Fibroblast of skin of abdomen (primary cell): ENCODE data around the gene CDPF1.
"Not testable (repeated sequence)": the region's sequence is repeated elsewhere in the genome, so short reads cannot be mapped to it uniquely, and the experiment has no call there.

Source experiments
- DNase-seq: peaks from one replicate; pipeline ENCODE4 v3.0.0-alpha.2; 2013

Gene CDPF1

DNA sequence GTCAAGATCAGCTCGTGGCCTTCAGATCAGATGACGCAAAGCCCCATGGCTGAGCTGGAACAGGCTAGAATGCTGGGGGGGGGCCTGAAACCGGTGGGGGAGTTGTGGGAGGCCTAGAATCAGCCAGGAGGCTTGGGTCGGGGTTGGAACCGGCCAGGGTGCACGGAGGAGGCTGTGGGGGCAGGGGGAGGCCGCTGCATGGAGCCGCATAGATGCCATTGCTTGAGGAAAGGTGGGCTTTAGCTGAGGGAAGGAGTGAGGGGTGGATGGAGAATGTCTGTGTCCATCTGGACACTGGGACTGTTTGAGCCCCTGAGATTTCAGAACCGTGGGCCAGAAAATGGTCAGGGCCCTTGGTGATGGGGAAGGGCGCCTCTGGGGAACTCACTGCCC, 25.2 kb downstream of the CDPF1 start:
- DNase-seq = no peak

DNA sequence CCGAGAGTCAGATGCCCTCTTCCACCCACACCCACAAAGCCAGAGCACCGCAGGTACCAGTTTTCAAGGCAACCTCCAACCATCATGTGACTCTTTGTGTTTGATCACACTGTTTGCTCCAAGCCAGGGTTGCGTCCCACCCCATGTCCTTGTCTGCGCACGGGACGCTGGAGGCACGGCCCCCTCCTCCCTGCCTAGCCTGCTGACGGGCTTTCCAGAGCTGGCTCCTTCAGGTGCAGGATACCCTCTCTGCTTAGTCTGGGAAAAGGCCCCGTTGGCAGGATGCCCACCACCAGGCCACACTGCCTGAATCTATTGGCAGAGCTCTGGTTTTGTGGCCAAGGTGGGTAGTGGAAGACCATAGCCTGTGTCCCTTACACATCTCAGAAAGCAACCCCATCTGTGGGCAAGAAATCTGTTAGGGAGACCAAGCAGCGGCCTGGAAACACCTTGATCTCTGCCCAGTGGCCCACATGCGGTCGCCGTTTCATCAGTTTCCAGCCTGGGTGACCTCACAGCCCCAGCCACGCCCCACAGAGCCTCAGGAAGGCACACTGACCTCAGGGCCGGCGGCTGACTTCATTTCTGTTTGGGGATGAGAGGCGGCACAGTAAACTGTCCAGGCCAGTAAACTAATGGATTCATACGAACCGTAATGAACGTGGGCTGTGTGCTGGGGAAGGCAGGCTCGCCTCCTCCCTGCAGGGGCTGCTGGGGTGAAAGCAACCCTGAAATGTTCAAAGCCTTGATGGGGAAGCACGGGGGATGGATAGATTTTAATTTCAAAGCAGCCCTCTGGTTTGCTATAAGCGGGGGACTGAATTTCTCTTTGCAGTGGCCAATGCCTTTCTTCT, 25.8 kb downstream of the CDPF1 start:
- no peak for DNase-seq

DNA sequence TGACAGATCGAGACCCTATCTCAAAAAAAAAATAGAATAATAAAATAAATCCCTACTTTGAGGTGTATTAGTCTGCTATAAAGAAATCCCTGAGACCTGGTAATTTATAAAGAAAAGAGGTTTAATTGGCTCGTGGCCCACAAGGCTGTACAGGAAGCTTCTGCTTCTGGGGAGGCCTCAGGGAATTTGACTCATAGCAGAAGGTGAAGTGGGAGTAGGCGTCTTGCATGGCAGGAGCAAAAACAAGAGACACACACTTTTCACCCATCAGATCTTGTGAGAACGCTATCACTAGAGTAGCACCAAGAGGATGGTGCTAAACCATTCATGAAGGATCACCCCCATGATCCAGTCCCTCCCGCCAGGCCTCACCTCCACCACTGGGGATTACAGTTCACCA, 29.2 kb downstream of the CDPF1 start:
- DNase-seq = no peak

DNA sequence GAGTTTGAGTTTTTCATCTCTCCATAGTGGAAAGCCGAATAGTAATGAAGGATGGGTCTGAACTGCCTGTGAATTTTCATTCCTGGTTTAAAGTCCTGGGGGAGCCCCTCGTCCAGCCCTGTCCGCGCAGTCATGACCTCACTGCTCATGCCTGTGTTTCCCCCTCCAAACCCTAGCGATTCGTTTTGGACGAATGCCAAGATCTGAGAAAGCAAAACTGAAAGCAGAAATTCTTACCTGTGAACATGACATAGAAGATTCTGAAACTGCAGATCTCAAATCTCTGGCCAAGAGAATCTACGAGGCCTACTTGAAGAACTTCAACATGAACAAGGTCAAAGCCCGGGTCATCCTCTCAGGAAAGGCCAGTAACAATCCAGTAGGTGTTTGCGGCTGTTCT, 30.5 kb downstream of the CDPF1 start:
- no peak for DNase-seq

DNA sequence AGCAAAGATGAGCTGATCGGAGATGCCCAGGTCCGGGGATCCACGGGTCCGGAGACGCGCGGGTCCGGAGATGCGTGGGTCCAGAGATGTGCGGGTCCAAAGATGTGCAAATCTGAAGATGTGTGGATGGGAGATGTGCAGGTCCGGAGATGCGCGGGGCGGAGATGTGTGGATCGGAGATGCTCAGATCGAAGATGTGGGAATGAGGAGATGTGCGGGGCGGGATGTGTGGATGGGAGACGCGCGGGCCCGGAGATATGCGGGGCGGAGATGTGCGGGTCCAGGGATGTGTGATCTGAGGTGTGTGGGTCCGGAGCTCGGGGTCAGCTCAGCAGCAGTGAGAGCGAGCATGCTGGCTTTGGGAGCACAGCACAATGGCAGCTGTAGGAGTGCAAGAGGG, 35.5 kb downstream of the CDPF1 start:
- DNase-seq = no peak

DNA sequence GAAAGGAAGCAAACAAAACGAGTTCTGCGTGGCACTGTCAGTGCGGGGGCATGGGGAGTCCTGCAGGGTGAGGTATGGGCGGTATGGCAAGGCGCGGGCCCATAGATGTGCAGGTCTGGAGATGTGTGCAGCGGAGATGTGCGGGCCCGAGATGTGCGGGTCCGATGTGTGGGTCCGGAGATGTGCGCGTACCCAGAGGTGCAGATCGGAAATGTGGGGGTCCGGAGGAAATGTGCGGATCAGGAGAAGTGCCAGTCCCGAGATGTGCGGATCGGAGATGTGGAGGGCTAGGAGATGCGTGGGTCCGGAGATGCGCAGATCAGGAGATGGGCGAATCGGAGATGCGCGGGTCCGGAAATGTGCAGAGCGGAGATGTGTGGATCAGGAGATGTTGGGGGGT, 35.9 kb downstream of the CDPF1 start:
- no peak for DNase-seq

DNA sequence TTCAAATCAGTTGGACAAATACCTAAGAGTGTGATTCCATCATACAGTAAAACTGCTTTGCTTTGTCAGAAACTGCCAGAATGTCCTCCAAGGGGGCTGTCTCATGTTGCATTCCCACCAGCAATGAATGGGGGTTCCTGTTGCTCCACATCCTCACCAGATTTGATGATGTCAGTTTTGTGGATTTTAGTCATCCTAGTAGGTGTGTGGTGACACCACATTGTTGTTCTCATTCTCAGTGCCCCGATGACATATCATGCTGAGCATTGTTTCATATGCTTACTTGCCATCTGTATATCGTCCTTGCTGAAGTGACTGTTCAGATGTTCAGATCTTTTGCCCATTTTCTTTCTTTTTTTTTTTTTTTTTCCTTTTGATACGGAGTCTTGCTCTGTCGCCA, 37.0 kb downstream of the CDPF1 start:
- DNase-seq = no peak

DNA sequence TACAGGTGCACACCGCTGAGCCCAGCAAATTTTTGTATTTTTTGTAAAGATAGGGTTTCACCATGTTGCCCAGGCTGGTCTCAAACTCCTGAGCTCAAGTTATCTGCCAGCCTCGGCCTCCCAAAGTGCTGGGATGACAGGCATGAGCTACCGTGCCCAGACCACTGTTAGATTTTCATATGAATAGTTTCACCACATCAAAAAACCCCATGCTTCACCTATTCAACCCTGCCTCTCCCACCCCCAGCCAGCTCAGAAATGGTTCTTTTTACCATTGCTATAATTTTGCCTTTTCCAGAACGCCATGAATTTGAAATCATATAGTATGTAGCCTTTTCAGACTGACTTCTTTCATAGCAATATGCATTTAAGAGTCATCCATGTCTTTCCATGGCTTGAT, 37.9 kb downstream of the CDPF1 start:
- DNase-seq = no peak

DNA sequence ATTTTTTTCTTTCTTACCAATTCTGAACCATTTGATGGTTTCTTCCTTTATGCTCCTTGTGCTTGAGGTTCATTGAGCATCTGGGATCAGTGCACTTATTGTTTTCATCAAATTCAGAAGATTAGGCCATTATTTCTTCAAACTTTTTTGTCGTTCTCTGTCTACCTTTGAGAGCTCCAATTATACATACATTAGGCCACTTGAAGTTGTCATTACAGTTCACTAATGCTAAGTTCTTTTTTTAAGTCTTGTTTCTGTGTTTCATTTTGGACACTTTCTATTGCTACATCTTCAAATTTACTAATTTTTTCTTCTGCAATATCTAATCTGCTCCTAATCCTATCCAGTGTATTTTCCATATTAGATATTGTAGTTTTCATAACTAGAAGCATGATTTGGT, 40.8 kb downstream of the CDPF1 start:
- no peak for DNase-seq

DNA sequence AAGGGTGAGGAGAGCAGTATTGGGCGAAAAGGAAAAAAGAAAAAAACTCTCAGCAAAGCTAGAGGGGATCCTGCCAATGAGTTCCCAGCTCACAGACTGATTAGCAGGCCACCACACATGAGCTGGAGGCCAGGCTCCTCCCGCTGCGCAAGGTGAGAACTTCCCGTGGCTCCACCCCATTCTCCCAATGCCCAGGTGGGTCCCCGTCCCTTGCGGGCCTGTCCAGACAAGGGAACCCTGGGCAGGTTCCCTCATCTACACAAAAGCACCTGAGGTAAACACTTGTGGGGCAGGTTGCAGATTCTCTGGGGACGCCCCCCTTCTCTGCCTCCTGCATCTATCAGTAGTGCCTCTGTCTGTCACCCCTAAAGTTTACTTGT, 46.5 kb downstream of the CDPF1 start:
- DNase-seq = no peak

DNA sequence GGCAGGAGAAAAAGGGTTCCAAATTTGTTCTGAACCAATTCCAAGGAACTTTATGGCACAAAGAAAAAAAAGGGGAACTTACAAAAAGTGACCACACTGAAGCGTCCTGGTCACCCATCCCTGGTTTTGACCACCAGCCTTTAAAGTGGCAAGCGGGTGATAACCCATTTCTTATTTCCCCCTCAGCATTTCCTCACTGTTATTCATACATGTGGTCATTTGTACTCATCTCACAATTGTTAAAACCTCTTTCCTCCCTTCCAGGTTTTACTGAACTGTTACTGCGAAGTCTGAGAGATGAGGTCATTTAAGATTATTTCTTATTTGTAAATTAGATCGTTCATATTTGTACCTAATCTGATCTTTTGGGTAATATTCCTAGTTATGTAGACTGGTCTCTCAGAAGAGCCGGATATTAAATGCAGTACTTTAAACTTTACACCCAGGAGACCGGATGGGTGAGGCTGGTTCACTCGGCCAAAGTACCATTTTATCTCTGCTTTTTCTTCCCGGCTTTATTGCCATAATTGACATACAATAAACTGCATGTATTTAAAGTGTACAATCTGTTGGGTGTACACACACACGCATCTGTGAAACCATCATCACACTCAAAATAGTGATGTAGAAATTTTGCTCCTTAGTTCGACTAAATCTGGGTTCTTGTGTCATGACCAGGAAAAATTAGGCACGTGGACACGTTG, 47.0 kb downstream of the CDPF1 start:
- DNase-seq = no peak

DNA sequence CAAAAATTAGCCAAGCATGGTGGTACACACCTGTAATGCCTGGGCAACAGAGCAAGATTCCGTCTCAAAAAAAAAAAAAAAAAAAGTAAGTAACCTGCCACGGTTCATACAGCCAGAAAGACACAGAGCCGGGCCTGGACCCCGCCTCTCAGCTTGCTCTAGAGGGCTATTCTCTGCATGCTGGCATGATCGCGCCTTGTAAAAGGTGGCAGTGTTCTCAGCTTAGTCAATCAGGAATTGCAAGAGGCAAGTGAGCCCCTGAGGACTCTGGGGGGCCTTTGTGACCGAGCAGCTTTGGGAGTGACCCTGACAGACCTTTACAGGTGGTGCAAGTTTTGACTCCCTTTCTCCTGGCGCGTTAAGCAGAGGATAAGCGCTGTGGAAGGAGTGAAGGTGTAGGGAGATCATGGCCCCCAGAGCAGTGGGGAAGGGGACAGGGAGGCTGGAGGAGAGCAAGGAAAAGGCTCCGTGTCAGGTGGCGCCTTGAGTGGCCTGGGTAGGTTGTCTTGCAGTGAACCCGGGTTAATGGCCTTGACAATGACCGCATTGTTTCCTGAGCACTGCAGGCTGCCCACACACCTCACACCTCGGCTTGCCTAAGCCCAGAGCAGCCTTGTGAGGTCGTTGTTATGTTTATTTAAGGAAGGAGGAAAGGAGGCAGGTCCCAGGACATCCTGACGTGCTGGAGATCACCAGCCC, 48.9 kb downstream of the CDPF1 start:
- no peak for DNase-seq

DNA sequence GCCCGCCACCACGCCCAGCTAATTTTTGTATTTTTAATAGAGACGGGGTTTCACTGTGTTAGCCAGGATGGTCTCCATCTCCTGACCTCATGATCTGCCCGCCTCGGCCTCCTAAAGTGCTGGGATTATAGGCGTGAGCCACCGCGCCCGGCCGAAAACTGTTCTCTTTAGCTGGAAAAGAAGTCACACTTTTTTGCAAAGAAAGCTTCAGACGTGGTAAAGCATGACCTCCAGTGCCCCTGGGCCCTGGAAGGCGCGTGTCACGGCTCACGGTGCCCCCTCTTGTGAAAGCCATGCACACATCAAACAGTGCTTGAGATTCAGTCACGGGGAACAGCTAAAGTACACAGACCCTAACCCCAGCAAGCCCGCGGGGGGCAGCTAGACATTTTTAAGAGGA, 51.3 kb downstream of the CDPF1 start:
- DNase-seq = not testable (repeated sequence)

DNA sequence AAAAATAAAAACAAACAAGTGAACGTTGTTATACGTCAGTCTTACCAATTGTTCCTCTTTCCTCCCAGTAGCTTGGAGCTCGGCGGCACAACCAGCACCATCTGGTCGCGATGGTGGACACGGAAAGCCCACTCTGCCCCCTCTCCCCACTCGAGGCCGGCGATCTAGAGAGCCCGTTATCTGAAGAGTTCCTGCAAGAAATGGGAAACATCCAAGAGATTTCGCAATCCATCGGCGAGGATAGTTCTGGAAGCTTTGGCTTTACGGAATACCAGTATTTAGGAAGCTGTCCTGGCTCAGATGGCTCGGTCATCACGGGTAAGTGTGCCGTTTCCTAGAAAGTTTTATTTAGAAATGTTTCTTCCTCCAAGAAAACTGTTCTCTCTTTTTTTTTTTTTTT, 51.8 kb downstream of the CDPF1 start:
- no peak for DNase-seq

DNA sequence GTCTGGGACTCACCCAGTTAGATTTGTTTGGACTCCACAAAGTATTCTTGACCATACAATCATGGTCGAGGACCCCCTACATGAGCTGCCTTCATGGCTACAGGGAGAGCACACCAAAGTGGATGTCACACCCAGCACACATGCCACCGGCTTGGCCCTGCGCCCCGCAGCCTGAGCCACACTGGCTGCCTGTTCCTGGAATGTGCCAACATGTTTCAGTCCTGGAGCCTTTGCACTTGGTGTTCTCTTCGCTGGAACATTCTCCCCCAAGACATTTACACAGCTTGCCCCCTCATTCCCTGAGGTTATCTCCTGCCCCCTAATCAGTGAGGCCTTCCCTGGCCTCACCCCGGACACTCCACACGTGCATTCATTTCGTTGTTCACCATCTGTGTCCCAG, 53.8 kb downstream of the CDPF1 start:
- DNase-seq = no peak

DNA sequence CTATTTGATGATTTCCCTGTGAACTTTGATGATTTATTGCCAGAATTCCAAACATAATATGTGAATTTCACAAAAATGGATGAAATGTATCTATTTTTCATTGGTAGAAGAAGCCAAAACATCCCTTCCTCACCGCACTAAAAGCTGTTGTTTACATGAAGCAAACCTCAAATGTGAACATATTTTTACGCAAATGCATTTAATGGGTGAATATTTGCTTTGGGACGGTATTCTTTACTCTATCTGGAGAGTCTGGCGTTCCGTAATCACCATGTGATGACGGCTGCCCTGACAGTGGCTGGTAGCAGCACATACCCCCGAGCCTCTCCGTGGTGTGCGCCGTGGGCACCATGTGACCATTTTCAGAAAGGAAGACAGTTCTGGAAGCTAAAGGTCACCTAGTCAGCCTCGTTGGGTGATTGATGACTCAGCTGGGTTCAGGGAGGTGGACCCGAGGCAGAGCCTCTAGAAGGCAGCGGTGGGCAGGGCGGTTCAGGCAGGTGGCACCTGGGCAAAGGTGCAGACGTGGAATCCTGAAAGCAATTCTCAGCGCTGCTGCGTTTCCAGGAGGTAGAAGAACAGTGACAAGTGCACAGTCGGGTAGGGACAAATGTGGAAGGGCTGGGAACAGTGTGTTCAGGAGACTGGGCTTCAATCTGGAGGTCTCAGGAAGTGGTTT, 54.5 kb downstream of the CDPF1 start:
- DNase-seq = no peak
